ENCODE results near the gene RTP2.

RTP2 gene

GRCh38 chr3:187746059-187746441 lies 43.7 kb upstream of the RTP2 start:
- TF ChIP-seq CTCF (IDR thresholded peaks at IDR 0.05; ENCODE audit: insufficient read depth, missing control alignments) = no peak
- FAIRE-seq (no peak), DNase-seq (ENCODE audit: insufficient read length, low spot score) (no peak)

GRCh38 chr3:187745201-187746058 lies 43.1 kb upstream of the RTP2 start, which contains the start of gene BCL6:
Gene BCL6 (minus strand): TSS chr3:187745468. CDS start chr3:187733693, 11,775 bp downstream.
- DNase-seq (ENCODE audit: insufficient read length, low spot score) (peak; percentile 42), FAIRE-seq (no peak)
- no peak for TF ChIP-seq CTCF (IDR thresholded peaks at IDR 0.05; ENCODE audit: insufficient read depth, missing control alignments)

GRCh38 chr3:187744169-187745151 lies 42.1 kb upstream of the RTP2 start:
- DNase-seq (ENCODE audit: insufficient read length, low spot score) (no peak), FAIRE-seq (no peak)
- TF ChIP-seq CTCF (IDR thresholded peaks at IDR 0.05; ENCODE audit: insufficient read depth, missing control alignments) = no peak

- no peak for TF ChIP-seq CTCF (IDR thresholded peaks at IDR 0.05; ENCODE audit: insufficient read depth, missing control alignments)
- no peak for DNase-seq (ENCODE audit: insufficient read length, low spot score)
Measured at GRCh38 chr3:187743195-187744141, 41.1 kb upstream of the RTP2 start.

GRCh38 chr3:187742351-187743171 lies 40.2 kb upstream of the RTP2 start:
- no peak for TF ChIP-seq CTCF (IDR thresholded peaks at IDR 0.05; ENCODE audit: insufficient read depth, missing control alignments)
- DNase-seq (ENCODE audit: insufficient read length, low spot score) (no peak), FAIRE-seq (no peak)

More at GRCh38 chr3:187743195-187744141, 41.1 kb upstream of the RTP2 start:
- FAIRE-seq = no peak
